A549 (cell line): ENCODE measurements around the gene OR1J2.

ENCODE experiments used
- CHD2 ChIP-seq: fragments of 150-350 bp; IDR thresholded peaks from 2 replicates; pipeline ENCODE4 v1.6.1; 2014; ENCODE audit warnings: low read length; ENCODE audit not compliant: partially characterized antibody
- CHD4 ChIP-seq: fragments of 200-600 bp; sonication (generic); IDR thresholded peaks from 2 replicates; pipeline ENCODE4 v1.6.1; 2016; ENCODE audit warnings: antibody characterized with exemption, mild to moderate bottlenecking, borderline replicate concordance
- JUNB ChIP-seq: fragments of >200 bp; sonication (Bioruptor Twin); formaldehyde crosslinking; IDR thresholded peaks from 2 replicates; pipeline ENCODE4 v1.6.1; 2016
- MAX ChIP-seq: IDR thresholded peaks from 2 replicates; pipeline ENCODE4 v1.6.1; 2012
- MAZ ChIP-seq: fragments of 150-350 bp; IDR thresholded peaks from 2 replicates; pipeline ENCODE4 v1.6.1; 2014; ENCODE audit warnings: antibody characterized with exemption, low read depth, low read length, borderline replicate concordance
- TF ChIP-seq, protein P1 (sequence below): fragments of >200 bp; sonication (Bioruptor Twin); formaldehyde crosslinking; IDR thresholded peaks from 3 replicates; pipeline ENCODE4 v1.5.1; 2016

DNA sequence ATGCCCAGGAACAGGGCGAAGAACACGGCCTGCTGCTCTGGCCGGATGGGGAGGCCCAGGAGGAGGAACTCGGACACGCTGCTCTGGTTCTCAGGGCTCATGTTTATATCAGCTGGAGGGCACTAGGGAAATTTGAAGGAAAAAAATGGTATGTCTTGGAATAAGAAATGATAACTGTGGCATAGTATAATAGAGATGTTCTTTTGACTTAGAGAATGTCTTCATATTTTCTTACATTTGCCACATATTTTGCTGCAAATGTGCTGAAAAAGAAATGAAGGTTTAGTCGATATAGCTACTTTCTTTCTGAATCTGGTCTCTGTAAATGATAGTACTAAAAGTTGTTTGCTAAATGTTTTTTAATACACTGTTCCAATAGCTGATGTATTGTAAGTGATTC, 32.8 kb upstream of the OR1J2 start, which contains the start of gene OR1J1:
- TF ChIP-seq, protein P1, sequence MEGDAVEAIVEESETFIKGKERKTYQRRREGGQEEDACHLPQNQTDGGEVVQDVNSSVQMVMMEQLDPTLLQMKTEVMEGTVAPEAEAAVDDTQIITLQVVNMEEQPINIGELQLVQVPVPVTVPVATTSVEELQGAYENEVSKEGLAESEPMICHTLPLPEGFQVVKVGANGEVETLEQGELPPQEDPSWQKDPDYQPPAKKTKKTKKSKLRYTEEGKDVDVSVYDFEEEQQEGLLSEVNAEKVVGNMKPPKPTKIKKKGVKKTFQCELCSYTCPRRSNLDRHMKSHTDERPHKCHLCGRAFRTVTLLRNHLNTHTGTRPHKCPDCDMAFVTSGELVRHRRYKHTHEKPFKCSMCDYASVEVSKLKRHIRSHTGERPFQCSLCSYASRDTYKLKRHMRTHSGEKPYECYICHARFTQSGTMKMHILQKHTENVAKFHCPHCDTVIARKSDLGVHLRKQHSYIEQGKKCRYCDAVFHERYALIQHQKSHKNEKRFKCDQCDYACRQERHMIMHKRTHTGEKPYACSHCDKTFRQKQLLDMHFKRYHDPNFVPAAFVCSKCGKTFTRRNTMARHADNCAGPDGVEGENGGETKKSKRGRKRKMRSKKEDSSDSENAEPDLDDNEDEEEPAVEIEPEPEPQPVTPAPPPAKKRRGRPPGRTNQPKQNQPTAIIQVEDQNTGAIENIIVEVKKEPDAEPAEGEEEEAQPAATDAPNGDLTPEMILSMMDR = no peak
- TF ChIP-seq CHD2 (no peak), MAZ (no peak), CHD4 (no peak), MAX (no peak), JUNB (no peak)
